Kidney (tissue), 14 donors: ENCODE measurements around the gene TMED4. TPM values are rescaled to one million over a fixed set of nuclear protein-coding genes. Genes with fewer than 3 reads are reported as not detected.
A peak's percentile ranks its signal among the peaks of the same experiment; 100 is the strongest.

Experiments
- DNase-seq, 5 donors: peaks; one replicate each; pipeline ENCODE4 v3.0.0-alpha.2; 2013 to 2020
- FAIRE-seq: peaks from 2 replicates; lab custom pipeline; 2012; peaks lifted over from hg19 to GRCh38; lab: Jason Lieb, UNC
- H3K27ac ChIP-seq, 2 donors: one replicate each; pipeline ENCODE4 v1.7.0; 2013; ENCODE audit warnings: low read depth in 2 of 2, low read length in 2 of 2, inconsistent platforms in 1 of 2
- H3K27me3 ChIP-seq: one replicate; pipeline ENCODE4 v1.7.1; 2013; ENCODE audit warnings: low read length, inconsistent platforms; ENCODE audit not compliant: control insufficient read depth, insufficient read depth
- H3K36me3 ChIP-seq, 3 donors: one replicate each; pipeline versions ENCODE4 v1.7.0 to v1.7.1; 2013; ENCODE audit warnings: low read length in 3 of 3, control low read depth in 1 of 3, inconsistent platforms in 1 of 3; ENCODE audit not compliant: insufficient read depth in 3 of 3, control insufficient read depth in 2 of 3
- H3K4me1 ChIP-seq, 3 donors: one replicate each; pipeline versions ENCODE4 v1.7.0 to v1.7.1; 2013; ENCODE audit warnings: low read length in 3 of 3, inconsistent platforms in 1 of 3, low read depth in 1 of 3; ENCODE audit not compliant: control insufficient read depth in 2 of 3, insufficient read depth in 2 of 3
- H3K4me3 ChIP-seq, 3 donors: one replicate each; pipeline versions ENCODE4 v1.7.0 to v1.8.1; 2013; ENCODE audit warnings: low read length in 3 of 3, control low read depth in 1 of 3, inconsistent platforms in 1 of 3
- H3K9ac ChIP-seq, 3 donors: one replicate each; pipeline versions ENCODE4 v1.7.0 to v1.7.1; 2013; ENCODE audit warnings: low read length in 3 of 3, control low read depth in 1 of 3, inconsistent platforms in 1 of 3
- H3K9me3 ChIP-seq, 3 donors: one replicate each; pipeline versions ENCODE4 v1.7.0 to v1.7.1; 2013; ENCODE audit warnings: low read length in 3 of 3, control low read depth in 1 of 3, inconsistent platforms in 1 of 3; ENCODE audit not compliant: control insufficient read depth in 2 of 3, insufficient read depth in 1 of 3
- CTCF ChIP-seq: IDR thresholded peaks from 3 replicates; pipeline ENCODE4 v1.5.1; 2012; ENCODE audit warnings: mild to moderate bottlenecking, moderate library complexity, borderline replicate concordance; ENCODE audit not compliant: insufficient read depth; ENCODE audit errors: extremely low read depth
- intact Hi-C: fragments of 100-400 bp; cut with DNase I; formaldehyde crosslinking; loops from one replicate; pipeline ENCODE4 v1.11.1; 2022
- polyA plus RNA-seq: library from polyadenylated mRNA; stranded (reverse); fragments of 350-450 nt; fragmentation: Illumina TruSeq; extraction: RNeasy Lipid Tissue Mini Kit (QIAGEN cat#74804); gene quantifications from one replicate; pipeline ENCODE4 v1.2.3, GENCODE V29; 2014; ENCODE audit warnings: low read depth, low replicate concordance; ENCODE audit not compliant: insufficient read depth
- total RNA-seq: library from RNA; stranded (reverse); fragmentation: NEBNext Ultra II Directional; extraction: Animal tissue kit (Norgen Biotek cat#: 25700); gene quantifications from one replicate; pipeline ENCODE4 v1.2.1, GENCODE V29; 2021
- donor health status: control.
- donor health status: control.
- donor health status: control.
- donor health status: control.
- donor health status: control.
- donor health status: DM: yes; HTN: yes; CAD: no.
- donor health status: Normal renal cell carcinoma (clear cell type).

TMED4 gene
- total and polyA plus RNA-seq, 2 donors from 2014 or later = 105 to 138 TPM

GRCh38 chr7:44625526-44626471, 43.8 kb upstream of the TMED4 start:
- DNase-seq (no peak), FAIRE-seq (no peak)
- no peak overlapping the region for H3K27ac ChIP-seq

GRCh38 chr7:44624318-44624717, 42.3 kb upstream of the TMED4 start:
- no peak for TF ChIP-seq CTCF
- peaks cover 0 to 26% (median 12%) of the 10 kb centered on the region in 3 donors for H3K4me1 ChIP-seq
- intact Hi-C loops = no loop called here
- H3K27me3 ChIP-seq = no peaks in the 10 kb centered on the region
- DNase-seq = no peak
- no peak for FAIRE-seq
- peaks cover 6 to 26% (median 9%) of the 10 kb centered on the region in 3 donors for H3K36me3 ChIP-seq
- no peak overlapping the region for H3K27ac ChIP-seq
- H3K9me3 ChIP-seq = no peaks in the 10 kb centered on the region
- H3K9ac ChIP-seq = peak overlapping the region in 1 of 3 donors; percentile 27
- no peak overlapping the region for H3K4me3 ChIP-seq

More at GRCh38 chr7:44625526-44626471, 43.8 kb upstream of the TMED4 start:
- H3K27me3 ChIP-seq = no peaks in the 10 kb centered on the region
- H3K9ac ChIP-seq = no peak overlapping the region
- H3K4me3 ChIP-seq = no peak overlapping the region
- peaks cover 0 to 29% (median 17%) of the 10 kb centered on the region in 3 donors for H3K4me1 ChIP-seq
- no peaks in the 10 kb centered on the region for H3K9me3 ChIP-seq
- no peak for TF ChIP-seq CTCF
- H3K36me3 ChIP-seq = peaks cover 6 to 32% (median 9%) of the 10 kb centered on the region in 3 donors
- intact Hi-C loops = no loop called here

GRCh38 chr7:44622342-44623151, 40.5 kb upstream of the TMED4 start:
- DNase-seq (no peak), FAIRE-seq (no peak)
- peak overlapping the region in 1 of 3 donors; percentile 9 for H3K9ac ChIP-seq
- no peak for TF ChIP-seq CTCF
- no peaks in the 10 kb centered on the region for H3K9me3 ChIP-seq
- peaks cover 0 to 34% (median 14%) of the 10 kb centered on the region in 3 donors for H3K4me1 ChIP-seq
- intact Hi-C loops = no loop called here
- peak overlapping the region in 1 of 3 donors; percentile 33 for H3K4me3 ChIP-seq
- H3K27ac ChIP-seq = peak overlapping the region; percentile 63 to 71
- H3K27me3 ChIP-seq = no peaks in the 10 kb centered on the region
- peaks cover 6 to 26% (median 9%) of the 10 kb centered on the region in 3 donors for H3K36me3 ChIP-seq
